Vagina (tissue), 2 donors: ENCODE measurements around the gene CHST1.

ENCODE experiments used
- CTCF ChIP-seq, 3 experiments: fragments of 450-650 bp in 2 of 3; fragments of 200-600 bp in 1 of 3; sonication (generic) in 1 of 3; IDR thresholded peaks; one replicate each; pipeline ENCODE4 v1.5.1; 2017 to 2019; ENCODE audit warnings: antibody characterized with exemption in 3 of 3, mild to moderate bottlenecking in 2 of 3, moderate library complexity in 2 of 3
- POLR2A ChIP-seq, 2 donors: fragments of 450-650 bp; IDR thresholded peaks; one replicate each; pipeline ENCODE4 v1.6.1; 2017; ENCODE audit warnings: antibody characterized with exemption in 2 of 2, mild to moderate bottlenecking in 2 of 2, moderate library complexity in 2 of 2
- POLR2AphosphoS5 ChIP-seq, 2 donors: sonication (generic); formaldehyde crosslinking; IDR thresholded peaks; one replicate each; pipeline ENCODE4 v1.9.0; 2017; ENCODE audit warnings: antibody characterized with exemption in 2 of 2, mild to moderate bottlenecking in 2 of 2, low read depth in 1 of 2; ENCODE audit not compliant: insufficient read depth in 1 of 2

- no peak for TF ChIP-seq POLR2A (IDR thresholded peaks at IDR 0.05)
- no peak for TF ChIP-seq CTCF (IDR thresholded peaks at IDR 0.05)
- TF ChIP-seq POLR2AphosphoS5 (IDR thresholded peaks at IDR 0.05; ENCODE audit: insufficient read depth in 1 of 2, low read depth in 1 of 2) = no peak
Observed at GRCh38 chr11:45662096-45662664, 3.2 kb downstream of the CHST1 start.
